DND-41 (cell line): Measurements from ENCODE around the gene CEMIP2.

Source experiments
- ATAC-seq: fragments of 200-7000 bp; cut with Tn5 transposase; 3 replicates; pipeline ENCODE4 v1.9.1; 2021; ENCODE audit warnings: low read depth; ENCODE audit not compliant: insufficient read depth
- DNase-seq: peaks from one replicate; pipeline ENCODE4 v3.0.0-alpha.2; 2020
- H2AFZ ChIP-seq: 2 replicates; pipeline ENCODE4 v1.6.0; 2012; ENCODE audit warnings: low read depth, low read length
- H3K27ac ChIP-seq: 2 replicates; pipeline ENCODE4 v1.5.1; 2012; ENCODE audit warnings: low read length, inconsistent platforms
- H3K27me3 ChIP-seq: fragments of 200-600 bp; sonication (generic); 2 replicates; pipeline ENCODE4 v1.6.0; 2012; ENCODE audit warnings: low read length, mild to moderate bottlenecking, inconsistent platforms; ENCODE audit not compliant: insufficient read depth, poor library complexity
- H3K36me3 ChIP-seq: 2 replicates; pipeline ENCODE4 v1.5.1; 2012; ENCODE audit warnings: low read length, inconsistent platforms; ENCODE audit not compliant: insufficient read depth
- H3K4me1 ChIP-seq: 2 replicates; pipeline ENCODE4 v1.5.1; 2012; ENCODE audit warnings: mild to moderate bottlenecking, low read length; ENCODE audit not compliant: insufficient read depth
- H3K4me2 ChIP-seq: 2 replicates; pipeline ENCODE4 v1.6.0; 2012; ENCODE audit warnings: mild to moderate bottlenecking, moderate library complexity, low read length, inconsistent platforms; ENCODE audit not compliant: insufficient read depth
- H3K4me3 ChIP-seq, 2 experiments: fragments of 200-600 bp in 1 of 2; shearing (Covaris generic) in 1 of 2; 2 replicates each; pipeline ENCODE4 v1.5.1; 2012 to 2016; ENCODE audit warnings: inconsistent platforms in 2 of 2, low read length in 2 of 2, mild to moderate bottlenecking in 2 of 2, low read depth in 1 of 2, moderate library complexity in 1 of 2
- H3K79me2 ChIP-seq: 2 replicates; pipeline ENCODE4 v1.6.0; 2012; ENCODE audit warnings: low read length, inconsistent platforms; ENCODE audit not compliant: insufficient read depth
- H3K9ac ChIP-seq: 2 replicates; pipeline ENCODE4 v1.6.0; 2012; ENCODE audit warnings: low read depth, mild to moderate bottlenecking, inconsistent platforms, low read length, moderate library complexity
- H3K9me3 ChIP-seq: 2 replicates; pipeline ENCODE4 v1.5.1; 2012; ENCODE audit warnings: low read length, moderate library complexity, mild to moderate bottlenecking, inconsistent platforms; ENCODE audit not compliant: insufficient read depth, severe bottlenecking
- H4K20me1 ChIP-seq: 2 replicates; pipeline ENCODE4 v1.6.0; 2012; ENCODE audit warnings: low read length; ENCODE audit not compliant: insufficient read depth
- CTCF ChIP-seq: IDR thresholded peaks from 2 replicates; pipeline ENCODE4 v1.5.1; 2012; ENCODE audit warnings: borderline replicate concordance, low read length, moderate library complexity, mild to moderate bottlenecking; ENCODE audit not compliant: poor library complexity, severe bottlenecking; ENCODE audit errors: extremely low read depth
- EZH2 ChIP-seq: IDR thresholded peaks from 3 replicates; pipeline ENCODE4 v1.6.1; 2012; ENCODE audit warnings: borderline replicate concordance, low read depth, mild to moderate bottlenecking, moderate library complexity, low read length, inconsistent platforms; ENCODE audit not compliant: severe bottlenecking

CEMIP2 gene

GRCh38 chr9:71752352-71752751 is 16.0 kb downstream of the CEMIP2 start:
- TF ChIP-seq EZH2 (no peak), CTCF (no peak)
- no peaks in the 10 kb centered on the region for H4K20me1 ChIP-seq
- no peaks in the 10 kb centered on the region for H3K79me2 ChIP-seq
- H2AFZ ChIP-seq: no peak overlapping the region
- no peak overlapping the region for H3K4me3 ChIP-seq
- H3K9me3 ChIP-seq: no peaks in the 10 kb centered on the region
- H3K4me2 ChIP-seq: no peak overlapping the region
- H3K36me3 ChIP-seq: no peaks in the 10 kb centered on the region
- H3K27ac ChIP-seq: no peak overlapping the region
- no peak overlapping the region for H3K9ac ChIP-seq
- H3K27me3 ChIP-seq: no peaks in the 10 kb centered on the region
- ATAC-seq (no peak), DNase-seq (no peak)
- H3K4me1 ChIP-seq: no peaks in the 10 kb centered on the region

- no peak for ATAC-seq
- Histone ChIP-seq H3K9ac (no peak overlapping the region), H2AFZ (no peak overlapping the region), H4K20me1 (no peaks in the 10 kb centered on the region), H3K79me2 (no peaks in the 10 kb centered on the region), H3K9me3 (no peaks in the 10 kb centered on the region), H3K4me1 (no peaks in the 10 kb centered on the region), H3K4me2 (no peak overlapping the region), H3K4me3 (no peak overlapping the region), H3K27ac (no peak overlapping the region), H3K36me3 (no peaks in the 10 kb centered on the region), H3K27me3 (no peaks in the 10 kb centered on the region)
- no peak for DNase-seq
- TF ChIP-seq CTCF (no peak), EZH2 (no peak)
These were observed 20.0 kb downstream of the CEMIP2 start for GRCh38 chr9:71748280-71748743.

GRCh38 chr9:71747576-71747975 is 20.7 kb downstream of the CEMIP2 start:
- H2AFZ ChIP-seq: no peak overlapping the region
- no peak for TF ChIP-seq CTCF
- TF ChIP-seq EZH2: no peak
- ATAC-seq (no peak), DNase-seq (no peak)
- no peaks in the 10 kb centered on the region for H4K20me1 ChIP-seq
- H3K36me3 ChIP-seq: no peaks in the 10 kb centered on the region
- H3K4me3 ChIP-seq: no peak overlapping the region
- no peaks in the 10 kb centered on the region for H3K4me1 ChIP-seq
- H3K79me2 ChIP-seq: no peaks in the 10 kb centered on the region
- H3K9me3 ChIP-seq: no peaks in the 10 kb centered on the region
- H3K4me2 ChIP-seq: no peak overlapping the region
- no peak overlapping the region for H3K9ac ChIP-seq
- no peak overlapping the region for H3K27ac ChIP-seq
- no peaks in the 10 kb centered on the region for H3K27me3 ChIP-seq

GRCh38 chr9:71746758-71747125 is 21.6 kb downstream of the CEMIP2 start:
- Histone ChIP-seq H3K27me3 (no peaks in the 10 kb centered on the region), H2AFZ (no peak overlapping the region), H3K9me3 (no peaks in the 10 kb centered on the region), H3K27ac (no peak overlapping the region), H3K79me2 (no peaks in the 10 kb centered on the region), H4K20me1 (no peaks in the 10 kb centered on the region), H3K4me1 (no peaks in the 10 kb centered on the region), H3K36me3 (no peaks in the 10 kb centered on the region), H3K4me3 (no peak overlapping the region), H3K4me2 (no peak overlapping the region), H3K9ac (no peak overlapping the region)
- ATAC-seq: no peak
- DNase-seq: no peak
- TF ChIP-seq CTCF (no peak), EZH2 (no peak)
